GM18909 (cell line): Measurements from ENCODE around the gene ARHGAP42.

Experiments used
- ATAC-seq: cut with Tn5 transposase; IDR thresholded peaks from one replicate; pipeline ENCODE4 v1.9.1; 2021; ENCODE audit warnings: mild to moderate bottlenecking; ENCODE audit not compliant: unreplicated experiment, poor library complexity

ARHGAP42 gene

GRCh38 chr11:100677796-100678195, 9.3 kb upstream of the ARHGAP42 start:
- ATAC-seq: no peak

- ATAC-seq: no peak
These were observed 7.0 kb upstream of the ARHGAP42 start for GRCh38 chr11:100680070-100680469.

- ATAC-seq: peak; percentile 98
These were observed 6.0 kb upstream of the ARHGAP42 start for GRCh38 chr11:100681064-100681502.

- no peak for ATAC-seq
These were observed 4.7 kb upstream of the ARHGAP42 start for GRCh38 chr11:100682247-100682969.

- ATAC-seq: no peak
These were observed 4.0 kb upstream of the ARHGAP42 start for GRCh38 chr11:100683126-100683525.

GRCh38 chr11:100684101-100685065, 2.7 kb upstream of the ARHGAP42 start:
- ATAC-seq: peak; percentile 32

GRCh38 chr11:100686476-100687053, 523 bp upstream of the ARHGAP42 start:
- ATAC-seq: no peak

- peak; percentile 76 for ATAC-seq
These were observed 725 bp downstream of the ARHGAP42 start for GRCh38 chr11:100687630-100688395.

- no peak for ATAC-seq
These were observed 2.1 kb downstream of the ARHGAP42 start for GRCh38 chr11:100689141-100689540.

GRCh38 chr11:100691896-100692653, 5.0 kb downstream of the ARHGAP42 start:
- no peak for ATAC-seq

- no peak for ATAC-seq
These were observed 8.8 kb downstream of the ARHGAP42 start for GRCh38 chr11:100695911-100696310.

GRCh38 chr11:100703139-100703538, 16.1 kb downstream of the ARHGAP42 start:
- ATAC-seq: no peak

GRCh38 chr11:100703801-100704575, 16.9 kb downstream of the ARHGAP42 start:
- ATAC-seq: no peak

- ATAC-seq: peak; percentile 42
These were observed 18.4 kb downstream of the ARHGAP42 start for GRCh38 chr11:100705447-100705846.

- ATAC-seq: peak; percentile 69
These were observed 19.1 kb downstream of the ARHGAP42 start for GRCh38 chr11:100706179-100706578.

GRCh38 chr11:100709233-100709957, 22.3 kb downstream of the ARHGAP42 start:
- ATAC-seq: peak; percentile 65

GRCh38 chr11:100711984-100712383, 24.9 kb downstream of the ARHGAP42 start:
- ATAC-seq: no peak

GRCh38 chr11:100712583-100712982, 25.5 kb downstream of the ARHGAP42 start:
- ATAC-seq: no peak
